SK-N-SH (cell line): ENCODE results near the gene TET2.

ENCODE experiments used
- CTCF ChIP-seq: fragments of 200-600 bp; sonication (generic); IDR thresholded peaks from 2 replicates; pipeline ENCODE4 v1.6.1; 2017; ENCODE audit warnings: antibody characterized with exemption, mild to moderate bottlenecking, moderate library complexity
- EP300 ChIP-seq, 2 experiments: IDR thresholded peaks; 2 replicates each; pipeline versions ENCODE4 v1.4.0 to v1.6.1; 2012; ENCODE audit warnings: borderline replicate concordance in 1 of 2, low read depth in 1 of 2, low read length in 1 of 2
- GABPA ChIP-seq: IDR thresholded peaks from 2 replicates; pipeline ENCODE4 v1.4.0; 2012; ENCODE audit warnings: low read depth, mild to moderate bottlenecking
- POLR2AphosphoS5 ChIP-seq: IDR thresholded peaks from 2 replicates; pipeline ENCODE4 v1.6.1; 2012; ENCODE audit warnings: low read depth, low read length
- REST ChIP-seq: IDR thresholded peaks from 2 replicates; pipeline ENCODE4 v1.6.1; 2012; ENCODE audit warnings: mild to moderate bottlenecking, low read depth, low read length, moderate library complexity
- YY1 ChIP-seq: IDR thresholded peaks from 2 replicates; pipeline ENCODE4 v1.4.0; 2012; ENCODE audit warnings: low read depth, mild to moderate bottlenecking

- TF ChIP-seq CTCF: no peak
- TF ChIP-seq POLR2AphosphoS5: no peak
- TF ChIP-seq GABPA: no peak
- TF ChIP-seq YY1: no peak
- TF ChIP-seq REST: no peak
- no peak for TF ChIP-seq EP300 (IDR thresholded peaks at IDR 0.05; ENCODE audit: borderline replicate concordance in 1 of 2, low read depth in 1 of 2, low read length in 1 of 2)
Observed at GRCh38 chr4:105257817-105258495, 111.3 kb downstream of the TET2 start.
